ENCODE data around the gene TBC1D4.

TBC1D4 gene

GRCh38 chr13:75418997-75419396 lies 63.0 kb downstream of the TBC1D4 start:
- H4K20me1 ChIP-seq (ENCODE audit: insufficient read depth, low read length), result no peaks in the 10 kb centered on the region
- TF ChIP-seq EZH2phosphoT487 (IDR thresholded peaks at IDR 0.05; ENCODE audit: low read length), result no peak
- no peak for TF ChIP-seq CTCF (IDR thresholded peaks at IDR 0.05; ENCODE audit: low read length)
- no peak for TF ChIP-seq EZH2 (optimal IDR thresholded peaks at IDR 0.05; ENCODE audit: low read depth, low read length)
- H2AFZ ChIP-seq (ENCODE audit: low read length), result no peak overlapping the region
- H3K9ac ChIP-seq (ENCODE audit: low read length), result no peak overlapping the region
- H3K4me1 ChIP-seq (ENCODE audit: low read length), result no peaks in the 10 kb centered on the region
- no peak for DNase-seq
- no peaks in the 10 kb centered on the region for H3K36me3 ChIP-seq (replicated peaks; ENCODE audit: insufficient read depth, low read length)
- no peak overlapping the region for H3K27ac ChIP-seq (ENCODE audit: low read length)
- H3K9me2 ChIP-seq (replicated peaks; ENCODE audit: insufficient read depth, low read length), result no peaks in the 10 kb centered on the region
- H3K4me3 ChIP-seq (ENCODE audit: low read length), result no peak overlapping the region
- no peak overlapping the region for H3K4me2 ChIP-seq (ENCODE audit: low read depth, low read length)
- H3K27me3 ChIP-seq (replicated peaks; ENCODE audit: insufficient read depth, low read length), result no peaks in the 10 kb centered on the region
- H3K9me3 ChIP-seq (replicated peaks; ENCODE audit: insufficient read depth, low read length), result no peaks in the 10 kb centered on the region
- H3K79me2 ChIP-seq (ENCODE audit: low read length), result no peaks in the 10 kb centered on the region
- no peaks in the 10 kb centered on the region for H3F3A ChIP-seq (ENCODE audit: insufficient read depth, low read length)

- DNase-seq, result no peak
- no peak overlapping the region for H2AFZ ChIP-seq (ENCODE audit: low read length)
- no peak overlapping the region for H3K4me2 ChIP-seq (ENCODE audit: low read depth, low read length)
- TF ChIP-seq EZH2phosphoT487 (IDR thresholded peaks at IDR 0.05; ENCODE audit: low read length) (no peak), EZH2 (optimal IDR thresholded peaks at IDR 0.05; ENCODE audit: low read depth, low read length) (no peak), CTCF (IDR thresholded peaks at IDR 0.05; ENCODE audit: low read length) (no peak)
- H3K9me2 ChIP-seq (replicated peaks; ENCODE audit: insufficient read depth, low read length), result no peaks in the 10 kb centered on the region
- H3K27me3 ChIP-seq (replicated peaks; ENCODE audit: insufficient read depth, low read length), result no peaks in the 10 kb centered on the region
- no peaks in the 10 kb centered on the region for H3K4me1 ChIP-seq (ENCODE audit: low read length)
- H3F3A ChIP-seq (ENCODE audit: insufficient read depth, low read length), result no peaks in the 10 kb centered on the region
- H3K9me3 ChIP-seq (replicated peaks; ENCODE audit: insufficient read depth, low read length), result no peaks in the 10 kb centered on the region
- H3K4me3 ChIP-seq (ENCODE audit: low read length), result no peak overlapping the region
- no peak overlapping the region for H3K9ac ChIP-seq (ENCODE audit: low read length)
- no peak overlapping the region for H3K27ac ChIP-seq (ENCODE audit: low read length)
- H3K36me3 ChIP-seq (replicated peaks; ENCODE audit: insufficient read depth, low read length), result no peaks in the 10 kb centered on the region
- no peaks in the 10 kb centered on the region for H3K79me2 ChIP-seq (ENCODE audit: low read length)
- no peaks in the 10 kb centered on the region for H4K20me1 ChIP-seq (ENCODE audit: insufficient read depth, low read length)
These were observed 63.7 kb downstream of the TBC1D4 start for GRCh38 chr13:75418186-75418843.

GRCh38 chr13:75417656-75418055 lies 64.3 kb downstream of the TBC1D4 start:
- H3K4me3 ChIP-seq (ENCODE audit: low read length), result no peak overlapping the region
- DNase-seq, result no peak
- H3K27me3 ChIP-seq (replicated peaks; ENCODE audit: insufficient read depth, low read length), result no peaks in the 10 kb centered on the region
- H3K36me3 ChIP-seq (replicated peaks; ENCODE audit: insufficient read depth, low read length), result no peaks in the 10 kb centered on the region
- no peaks in the 10 kb centered on the region for H3F3A ChIP-seq (ENCODE audit: insufficient read depth, low read length)
- H3K27ac ChIP-seq (ENCODE audit: low read length), result no peak overlapping the region
- no peaks in the 10 kb centered on the region for H3K9me3 ChIP-seq (replicated peaks; ENCODE audit: insufficient read depth, low read length)
- no peaks in the 10 kb centered on the region for H3K9me2 ChIP-seq (replicated peaks; ENCODE audit: insufficient read depth, low read length)
- H4K20me1 ChIP-seq (ENCODE audit: insufficient read depth, low read length), result no peaks in the 10 kb centered on the region
- no peak overlapping the region for H3K4me2 ChIP-seq (ENCODE audit: low read depth, low read length)
- H3K4me1 ChIP-seq (ENCODE audit: low read length), result no peaks in the 10 kb centered on the region
- no peak overlapping the region for H3K9ac ChIP-seq (ENCODE audit: low read length)
- no peak for TF ChIP-seq EZH2phosphoT487 (IDR thresholded peaks at IDR 0.05; ENCODE audit: low read length)
- no peak for TF ChIP-seq CTCF (IDR thresholded peaks at IDR 0.05; ENCODE audit: low read length)
- TF ChIP-seq EZH2 (optimal IDR thresholded peaks at IDR 0.05; ENCODE audit: low read depth, low read length), result no peak
- H3K79me2 ChIP-seq (ENCODE audit: low read length), result no peaks in the 10 kb centered on the region
- H2AFZ ChIP-seq (ENCODE audit: low read length), result no peak overlapping the region
